WTC11 (cell line): ENCODE measurements around the gene PKP2. TPM values are rescaled to one million over a fixed set of nuclear protein-coding genes. Genes with fewer than 3 reads are reported as not detected.

Experiments used
- ATAC-seq: fragments of 200-7000 bp; cut with Tn5 transposase; 2 replicates; pipeline ENCODE4 v1.10.0; 2021; ENCODE audit warnings: mild to moderate bottlenecking, moderate library complexity
- CTCF ChIA-PET: fragments of 300-600 bp; sonication (Branson Sonifier 250); formaldehyde crosslinking; loops from one replicate; lab custom pipeline; 2021; ENCODE audit warnings: antibody characterized with exemption; lab: Charles Lee
- POLR2A ChIA-PET: fragments of 350-600 bp; sonication (Branson Sonifier 250); formaldehyde crosslinking; loops from one replicate; lab custom pipeline; 2021; ENCODE audit warnings: antibody characterized with exemption; lab: Charles Lee
- DNase-seq: peaks from one replicate; pipeline ENCODE4 v3.0.0; 2021; ENCODE audit warnings: low spot score
- H3K27ac Mint-ChIP-seq: 2 replicates; pipeline ENCODE4 v1.8.0; 2021; ENCODE audit warnings: mixed read lengths
- H3K27me3 Mint-ChIP-seq: 2 replicates; pipeline ENCODE4 v1.8.0; 2021; ENCODE audit warnings: low read depth, mild to moderate bottlenecking, moderate library complexity, mixed read lengths
- H3K36me3 Mint-ChIP-seq: 2 replicates; pipeline ENCODE4 v1.8.0; 2021; ENCODE audit warnings: mixed read lengths
- H3K4me1 Mint-ChIP-seq: 2 replicates; pipeline ENCODE4 v1.8.0; 2022; ENCODE audit warnings: mixed read lengths
- H3K4me3 Mint-ChIP-seq: 2 replicates; pipeline ENCODE4 v1.8.0; 2021; ENCODE audit warnings: mild to moderate bottlenecking, moderate library complexity, mixed read lengths
- H3K9me3 Mint-ChIP-seq: 2 replicates; pipeline ENCODE4 v1.8.0; 2021; ENCODE audit warnings: mixed read lengths
- ATF1 ChIP-seq: sonication (generic); formaldehyde crosslinking; IDR thresholded peaks from 2 replicates; pipeline ENCODE4 v1.8.1; 2023; ENCODE audit warnings: mild to moderate bottlenecking, moderate library complexity, missing genetic modification reagents
- CBFB ChIP-seq: sonication (generic); formaldehyde crosslinking; IDR thresholded peaks from 2 replicates; pipeline ENCODE4 v1.8.1; 2022; ENCODE audit warnings: mild to moderate bottlenecking, low read depth, missing genetic modification reagents
- CREM ChIP-seq: sonication (generic); formaldehyde crosslinking; IDR thresholded peaks from 2 replicates; pipeline ENCODE4 v1.8.1; 2022; ENCODE audit warnings: mild to moderate bottlenecking, missing genetic modification reagents, moderate library complexity
- E2F5 ChIP-seq: sonication (generic); formaldehyde crosslinking; IDR thresholded peaks from 2 replicates; pipeline ENCODE4 v1.8.1; 2022; ENCODE audit warnings: mild to moderate bottlenecking, moderate library complexity, missing genetic modification reagents
- EMX1 ChIP-seq: fragments of 250-450 bp; sonication (Bioruptor Pico); IDR thresholded peaks from 2 replicates; pipeline ENCODE4 v1.8.0; 2021; ENCODE audit warnings: mild to moderate bottlenecking
- FOXP4 ChIP-seq: sonication (generic); formaldehyde crosslinking; IDR thresholded peaks from 2 replicates; pipeline ENCODE4 v1.8.0; 2022; ENCODE audit warnings: mild to moderate bottlenecking, missing genetic modification reagents
- GRHL2 ChIP-seq: fragments of 250-450 bp; sonication (Bioruptor Pico); IDR thresholded peaks from 2 replicates; pipeline ENCODE4 v1.8.0; 2022; ENCODE audit warnings: mild to moderate bottlenecking, moderate library complexity; ENCODE audit not compliant: insufficient replicate concordance, severe bottlenecking
- GTF2I ChIP-seq: fragments of 250-450 bp; sonication (Bioruptor Pico); conservative IDR thresholded peaks from 2 replicates; pipeline ENCODE4 v1.4.0; 2021; ENCODE audit warnings: mild to moderate bottlenecking
- MXD4 ChIP-seq: fragments of 250-450 bp; sonication (Bioruptor Pico); IDR thresholded peaks from 2 replicates; pipeline ENCODE4 v1.8.0; 2021; ENCODE audit warnings: mild to moderate bottlenecking, moderate library complexity, borderline replicate concordance
- NFE2L1 ChIP-seq: sonication (generic); formaldehyde crosslinking; IDR thresholded peaks from 2 replicates; pipeline ENCODE4 v1.8.1; 2023; ENCODE audit warnings: missing genetic modification reagents
- OVOL2 ChIP-seq: fragments of 250-450 bp; sonication (Bioruptor Pico); IDR thresholded peaks from 2 replicates; pipeline ENCODE4 v1.9.0; 2021; ENCODE audit warnings: mild to moderate bottlenecking, borderline replicate concordance
- STAT6 ChIP-seq: sonication (generic); formaldehyde crosslinking; conservative IDR thresholded peaks from 2 replicates; pipeline ENCODE4 v1.8.1; 2023; ENCODE audit warnings: mild to moderate bottlenecking, low read depth, missing genetic modification reagents, moderate library complexity
- TEAD4 ChIP-seq: sonication (generic); formaldehyde crosslinking; IDR thresholded peaks from 2 replicates; pipeline ENCODE4 v1.8.0; 2022; ENCODE audit warnings: mild to moderate bottlenecking, missing genetic modification reagents
- USF2 ChIP-seq: sonication (generic); formaldehyde crosslinking; IDR thresholded peaks from 2 replicates; pipeline ENCODE4 v1.8.1; 2023; ENCODE audit warnings: mild to moderate bottlenecking, missing genetic modification reagents, moderate library complexity
- ZBTB43 ChIP-seq: sonication (generic); formaldehyde crosslinking; IDR thresholded peaks from 2 replicates; pipeline ENCODE4 v1.8.1; 2023; ENCODE audit warnings: mild to moderate bottlenecking, missing genetic modification reagents
- ZNF121 ChIP-seq: sonication (generic); formaldehyde crosslinking; IDR thresholded peaks from 2 replicates; pipeline ENCODE4 v1.8.0; 2023; ENCODE audit warnings: missing genetic modification reagents
- ZNF138 ChIP-seq: sonication (generic); formaldehyde crosslinking; conservative IDR thresholded peaks from 2 replicates; pipeline ENCODE4 v1.8.1; 2022; ENCODE audit warnings: mild to moderate bottlenecking, moderate library complexity, missing genetic modification reagents
- ZNF416 ChIP-seq: fragments of 250-450 bp; sonication (Bioruptor Pico); IDR thresholded peaks from 2 replicates; pipeline ENCODE4 v1.9.0; 2021; ENCODE audit warnings: mild to moderate bottlenecking, inconsistent platforms
- total RNA-seq: library from RNA; stranded (reverse); gene quantifications from 3 replicates; pipeline ENCODE4 v1.2.3, GENCODE V29; 2021
- TF ChIP-seq, protein P1 (sequence below): fragments of 250-450 bp; sonication (Bioruptor Pico); IDR thresholded peaks from 2 replicates; pipeline ENCODE4 v1.9.0; 2021; ENCODE audit warnings: mild to moderate bottlenecking, borderline replicate concordance
- TF ChIP-seq, protein P2 (sequence below): sonication (generic); formaldehyde crosslinking; IDR thresholded peaks from 2 replicates; pipeline ENCODE4 v1.8.1; 2023; ENCODE audit warnings: mild to moderate bottlenecking, missing genetic modification reagents, borderline replicate concordance

PKP2 gene
- total RNA-seq, 1 experiment from 2014 or later: 22.0 TPM

- TF ChIP-seq OVOL2 (CRISPR knock-in tag) (no peak), E2F5 (CRISPR knock-in tag) (no peak), GRHL2 (no peak), EMX1 (no peak), GTF2I (CRISPR knock-in tag) (no peak), ZNF416 (CRISPR knock-in tag) (no peak), TEAD4 (CRISPR knock-in tag) (no peak), ZBTB43 (CRISPR knock-in tag) (no peak), FOXP4 (CRISPR knock-in tag) (no peak)
- TF ChIP-seq, protein P1, sequence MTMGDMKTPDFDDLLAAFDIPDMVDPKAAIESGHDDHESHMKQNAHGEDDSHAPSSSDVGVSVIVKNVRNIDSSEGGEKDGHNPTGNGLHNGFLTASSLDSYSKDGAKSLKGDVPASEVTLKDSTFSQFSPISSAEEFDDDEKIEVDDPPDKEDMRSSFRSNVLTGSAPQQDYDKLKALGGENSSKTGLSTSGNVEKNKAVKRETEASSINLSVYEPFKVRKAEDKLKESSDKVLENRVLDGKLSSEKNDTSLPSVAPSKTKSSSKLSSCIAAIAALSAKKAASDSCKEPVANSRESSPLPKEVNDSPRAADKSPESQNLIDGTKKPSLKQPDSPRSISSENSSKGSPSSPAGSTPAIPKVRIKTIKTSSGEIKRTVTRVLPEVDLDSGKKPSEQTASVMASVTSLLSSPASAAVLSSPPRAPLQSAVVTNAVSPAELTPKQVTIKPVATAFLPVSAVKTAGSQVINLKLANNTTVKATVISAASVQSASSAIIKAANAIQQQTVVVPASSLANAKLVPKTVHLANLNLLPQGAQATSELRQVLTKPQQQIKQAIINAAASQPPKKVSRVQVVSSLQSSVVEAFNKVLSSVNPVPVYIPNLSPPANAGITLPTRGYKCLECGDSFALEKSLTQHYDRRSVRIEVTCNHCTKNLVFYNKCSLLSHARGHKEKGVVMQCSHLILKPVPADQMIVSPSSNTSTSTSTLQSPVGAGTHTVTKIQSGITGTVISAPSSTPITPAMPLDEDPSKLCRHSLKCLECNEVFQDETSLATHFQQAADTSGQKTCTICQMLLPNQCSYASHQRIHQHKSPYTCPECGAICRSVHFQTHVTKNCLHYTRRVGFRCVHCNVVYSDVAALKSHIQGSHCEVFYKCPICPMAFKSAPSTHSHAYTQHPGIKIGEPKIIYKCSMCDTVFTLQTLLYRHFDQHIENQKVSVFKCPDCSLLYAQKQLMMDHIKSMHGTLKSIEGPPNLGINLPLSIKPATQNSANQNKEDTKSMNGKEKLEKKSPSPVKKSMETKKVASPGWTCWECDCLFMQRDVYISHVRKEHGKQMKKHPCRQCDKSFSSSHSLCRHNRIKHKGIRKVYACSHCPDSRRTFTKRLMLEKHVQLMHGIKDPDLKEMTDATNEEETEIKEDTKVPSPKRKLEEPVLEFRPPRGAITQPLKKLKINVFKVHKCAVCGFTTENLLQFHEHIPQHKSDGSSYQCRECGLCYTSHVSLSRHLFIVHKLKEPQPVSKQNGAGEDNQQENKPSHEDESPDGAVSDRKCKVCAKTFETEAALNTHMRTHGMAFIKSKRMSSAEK (CRISPR knock-in tag): no peak
- no peak for DNase-seq
- Mint-ChIP-seq H3K27me3 (no peaks in the 10 kb centered on the region), H3K27ac (no peak overlapping the region), H3K36me3 (peaks cover 10% of the 10 kb centered on the region; the same call in 1 of the 2 replicates), H3K4me1 (peaks cover 31% of the 10 kb centered on the region), H3K4me3 (no peak overlapping the region), H3K9me3 (no peaks in the 10 kb centered on the region)
- CTCF ChIA-PET: no interaction called here
- POLR2A ChIA-PET: no interaction called here
- ATAC-seq: peak; percentile 13; the same call in 1 of the 2 replicates
Observed at GRCh38 chr12:32881702-32882101, 14.9 kb downstream of the PKP2 start.

DNA sequence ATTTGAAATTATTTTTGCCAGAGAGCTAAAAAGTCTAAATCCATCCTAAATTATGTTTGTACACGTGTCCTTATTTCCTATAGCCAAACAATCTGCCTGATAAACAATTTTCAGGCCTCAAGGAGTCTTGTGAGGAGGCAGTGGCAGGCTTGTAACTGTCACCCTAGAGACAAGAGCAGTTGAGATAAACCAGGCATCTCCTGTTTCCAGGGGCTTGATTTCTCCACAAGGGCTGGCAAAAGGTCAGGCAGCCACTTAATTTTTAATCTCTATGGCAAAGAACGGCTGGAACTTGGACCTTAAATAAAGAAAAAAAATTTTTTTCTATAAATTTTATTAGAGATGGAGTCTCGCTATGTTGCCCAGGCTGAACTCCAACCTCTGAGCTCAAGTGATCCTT is 15.5 kb downstream of the PKP2 start:
- Mint-ChIP-seq H3K9me3 (no peaks in the 10 kb centered on the region), H3K36me3 (peaks cover 11% of the 10 kb centered on the region; the same call in 1 of the 2 replicates), H3K4me3 (no peak overlapping the region), H3K4me1 (peaks cover 28% of the 10 kb centered on the region), H3K27me3 (no peaks in the 10 kb centered on the region), H3K27ac (no peak overlapping the region)
- CTCF ChIA-PET: no interaction called here
- POLR2A ChIA-PET: no interaction called here
- ATAC-seq: no peak
- no peak for DNase-seq
- TF ChIP-seq EMX1 (no peak), MXD4 (CRISPR knock-in tag) (no peak), USF2 (CRISPR knock-in tag) (no peak), ZNF121 (CRISPR knock-in tag) (no peak), ZNF138 (CRISPR knock-in tag) (no peak), STAT6 (no peak), CBFB (CRISPR knock-in tag) (no peak), CREM (CRISPR knock-in tag) (no peak), GTF2I (CRISPR knock-in tag) (no peak), NFE2L1 (CRISPR knock-in tag) (no peak), ATF1 (CRISPR knock-in tag) (no peak)
- TF ChIP-seq, protein P2, sequence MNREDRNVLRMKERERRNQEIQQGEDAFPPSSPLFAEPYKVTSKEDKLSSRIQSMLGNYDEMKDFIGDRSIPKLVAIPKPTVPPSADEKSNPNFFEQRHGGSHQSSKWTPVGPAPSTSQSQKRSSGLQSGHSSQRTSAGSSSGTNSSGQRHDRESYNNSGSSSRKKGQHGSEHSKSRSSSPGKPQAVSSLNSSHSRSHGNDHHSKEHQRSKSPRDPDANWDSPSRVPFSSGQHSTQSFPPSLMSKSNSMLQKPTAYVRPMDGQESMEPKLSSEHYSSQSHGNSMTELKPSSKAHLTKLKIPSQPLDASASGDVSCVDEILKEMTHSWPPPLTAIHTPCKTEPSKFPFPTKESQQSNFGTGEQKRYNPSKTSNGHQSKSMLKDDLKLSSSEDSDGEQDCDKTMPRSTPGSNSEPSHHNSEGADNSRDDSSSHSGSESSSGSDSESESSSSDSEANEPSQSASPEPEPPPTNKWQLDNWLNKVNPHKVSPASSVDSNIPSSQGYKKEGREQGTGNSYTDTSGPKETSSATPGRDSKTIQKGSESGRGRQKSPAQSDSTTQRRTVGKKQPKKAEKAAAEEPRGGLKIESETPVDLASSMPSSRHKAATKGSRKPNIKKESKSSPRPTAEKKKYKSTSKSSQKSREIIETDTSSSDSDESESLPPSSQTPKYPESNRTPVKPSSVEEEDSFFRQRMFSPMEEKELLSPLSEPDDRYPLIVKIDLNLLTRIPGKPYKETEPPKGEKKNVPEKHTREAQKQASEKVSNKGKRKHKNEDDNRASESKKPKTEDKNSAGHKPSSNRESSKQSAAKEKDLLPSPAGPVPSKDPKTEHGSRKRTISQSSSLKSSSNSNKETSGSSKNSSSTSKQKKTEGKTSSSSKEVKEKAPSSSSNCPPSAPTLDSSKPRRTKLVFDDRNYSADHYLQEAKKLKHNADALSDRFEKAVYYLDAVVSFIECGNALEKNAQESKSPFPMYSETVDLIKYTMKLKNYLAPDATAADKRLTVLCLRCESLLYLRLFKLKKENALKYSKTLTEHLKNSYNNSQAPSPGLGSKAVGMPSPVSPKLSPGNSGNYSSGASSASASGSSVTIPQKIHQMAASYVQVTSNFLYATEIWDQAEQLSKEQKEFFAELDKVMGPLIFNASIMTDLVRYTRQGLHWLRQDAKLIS (CRISPR knock-in tag): no peak
